Neural crest cell (in vitro differentiated cells): ENCODE data around the gene LIPC. TPM values are rescaled to one million over a fixed set of nuclear protein-coding genes. Genes with fewer than 3 reads are reported as not detected.

Source experiments
- DNase-seq: peaks from one replicate; pipeline ENCODE4 v3.0.0; 2021; ENCODE audit warnings: low read depth, mixed read lengths, low spot score
- H3K27ac Mint-ChIP-seq: one replicate; pipeline ENCODE4 v1.8.0; 2021; ENCODE audit warnings: mild to moderate bottlenecking, mixed read lengths; ENCODE audit not compliant: unreplicated experiment
- H3K27me3 Mint-ChIP-seq: 2 replicates; pipeline ENCODE4 v1.8.0; 2021; ENCODE audit warnings: low read depth, mild to moderate bottlenecking, mixed read lengths
- H3K36me3 Mint-ChIP-seq: 2 replicates; pipeline ENCODE4 v1.8.0; 2021; ENCODE audit warnings: low read depth, mild to moderate bottlenecking, mixed read lengths
- H3K4me1 Mint-ChIP-seq: 2 replicates; pipeline ENCODE4 v1.8.0; 2021; ENCODE audit warnings: mixed read lengths
- H3K4me3 Mint-ChIP-seq: one replicate; pipeline ENCODE4 v1.8.0; 2021; ENCODE audit warnings: mild to moderate bottlenecking, mixed read lengths
- H3K9me3 Mint-ChIP-seq: 2 replicates; pipeline ENCODE4 v1.8.0; 2021; ENCODE audit warnings: mixed read lengths
- CTCF ChIP-seq: fragments of 200-600 bp; sonication (generic); conservative IDR thresholded peaks from 2 replicates; pipeline ENCODE4 v1.5.0; 2021; ENCODE audit warnings: antibody characterized with exemption, mild to moderate bottlenecking
- total RNA-seq: library from RNA; stranded (reverse); gene quantifications from 2 replicates; pipeline ENCODE4 v1.2.1, GENCODE V29; 2021

The LIPC gene
- total RNA-seq, 1 donor from 2014 or later, result not detected

- H3K9me3 Mint-ChIP-seq, result peaks cover 2% of the 10 kb centered on the region
- TF ChIP-seq CTCF, result no peak
- H3K36me3 Mint-ChIP-seq, result no peaks in the 10 kb centered on the region
- no peaks in the 10 kb centered on the region for H3K27me3 Mint-ChIP-seq
- no peak overlapping the region for H3K4me3 Mint-ChIP-seq
- no peak overlapping the region for H3K27ac Mint-ChIP-seq
- no peak for DNase-seq
- peaks cover 43% of the 10 kb centered on the region for H3K4me1 Mint-ChIP-seq
Observed at GRCh38 chr15:58477170-58477569, 45.4 kb downstream of the LIPC start.

DNA sequence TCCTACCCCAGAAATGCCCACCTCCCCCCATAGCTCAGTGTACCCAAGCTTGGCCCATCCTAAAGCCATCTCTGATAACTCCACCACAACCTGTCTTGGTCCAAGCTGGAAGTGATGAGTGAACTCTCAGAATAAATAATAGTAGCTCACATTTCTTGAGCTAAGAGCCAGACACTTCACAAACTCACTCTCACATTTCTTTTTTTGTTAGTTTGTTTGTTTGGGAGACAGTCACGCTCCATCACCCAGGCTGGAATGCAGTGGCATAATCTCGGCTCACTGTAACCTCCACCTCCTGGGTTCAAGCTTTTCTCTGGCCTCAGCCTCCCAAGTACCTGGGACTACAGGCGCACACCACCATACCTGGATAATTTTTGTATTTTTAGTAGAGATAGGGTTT is 46.2 kb downstream of the LIPC start:
- no peak overlapping the region for H3K4me3 Mint-ChIP-seq
- H3K27me3 Mint-ChIP-seq, result no peaks in the 10 kb centered on the region
- H3K36me3 Mint-ChIP-seq, result no peaks in the 10 kb centered on the region
- peaks cover 2% of the 10 kb centered on the region for H3K9me3 Mint-ChIP-seq
- H3K27ac Mint-ChIP-seq, result no peak overlapping the region
- TF ChIP-seq CTCF, result no peak
- no peak for DNase-seq
- peaks cover 38% of the 10 kb centered on the region for H3K4me1 Mint-ChIP-seq

- Mint-ChIP-seq H3K4me3 (no peak overlapping the region), H3K27ac (no peak overlapping the region), H3K9me3 (peaks cover 2% of the 10 kb centered on the region), H3K4me1 (peaks cover 33% of the 10 kb centered on the region), H3K27me3 (no peaks in the 10 kb centered on the region), H3K36me3 (no peaks in the 10 kb centered on the region)
- no peak for TF ChIP-seq CTCF
- no peak for DNase-seq
Observed at GRCh38 chr15:58478579-58478978, 46.8 kb downstream of the LIPC start.

DNA sequence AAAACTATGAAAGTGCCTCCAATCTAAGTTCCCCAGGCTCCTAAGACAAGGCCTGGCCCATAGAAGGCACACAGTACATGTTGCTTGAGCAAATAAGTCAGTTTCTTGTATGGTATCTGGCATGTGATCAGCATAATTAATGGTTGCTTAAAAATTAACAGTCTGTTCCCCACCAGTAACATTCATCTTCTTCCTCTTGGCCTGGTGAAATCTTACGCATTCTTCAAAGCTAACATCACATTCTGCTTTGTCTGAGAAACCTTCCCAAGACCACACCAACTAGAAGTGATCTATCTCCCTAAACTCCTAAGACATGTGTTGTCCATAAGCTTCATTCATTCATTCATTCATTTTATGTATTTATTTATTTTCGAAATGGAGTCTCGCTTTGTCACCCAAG is 48.1 kb downstream of the LIPC start:
- DNase-seq, result no peak
- Mint-ChIP-seq H3K27me3 (no peaks in the 10 kb centered on the region), H3K4me3 (no peak overlapping the region), H3K4me1 (peaks cover 27% of the 10 kb centered on the region), H3K9me3 (peaks cover 2% of the 10 kb centered on the region), H3K27ac (no peak overlapping the region), H3K36me3 (no peaks in the 10 kb centered on the region)
- no peak for TF ChIP-seq CTCF

DNA sequence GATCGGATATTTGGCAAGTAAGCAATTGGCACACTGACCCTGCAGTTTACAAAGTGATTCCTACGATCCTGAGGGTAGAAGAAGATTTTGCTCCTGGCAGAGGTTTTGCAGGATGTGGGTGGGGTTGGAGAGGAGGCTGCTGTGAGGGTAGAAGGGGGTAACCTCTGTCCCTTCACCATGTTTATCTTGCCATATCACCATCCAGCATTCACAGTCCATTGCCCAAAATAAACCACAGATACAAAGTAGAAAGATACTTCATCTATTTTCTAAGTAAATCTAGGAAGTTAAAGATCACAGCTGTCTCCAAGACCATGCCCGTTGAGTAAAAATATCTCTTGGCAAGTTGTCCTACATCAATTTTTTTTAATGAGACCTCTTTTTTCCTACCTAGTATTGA is 51.6 kb downstream of the LIPC start:
- H3K9me3 Mint-ChIP-seq, result no peaks in the 10 kb centered on the region

More for the DNA sequence above, 51.6 kb downstream of the LIPC start:
- TF ChIP-seq CTCF, result no peak
- no peaks in the 10 kb centered on the region for H3K27me3 Mint-ChIP-seq
- H3K4me1 Mint-ChIP-seq, result no peaks in the 10 kb centered on the region
- no peak for DNase-seq
- H3K27ac Mint-ChIP-seq, result no peak overlapping the region
- H3K4me3 Mint-ChIP-seq, result no peak overlapping the region
- no peaks in the 10 kb centered on the region for H3K36me3 Mint-ChIP-seq
